Small intestine (tissue), 7 donors: Measurements from ENCODE around the gene PPM1F. TPM values are rescaled to one million over a fixed set of nuclear protein-coding genes. Genes with fewer than 3 reads are reported as not detected.

Experiments
- DNase-seq, 2 donors: peaks; one replicate each; pipeline versions ENCODE4 v3.0.0 to v3.0.0-alpha.2; 2013
- FAIRE-seq: peaks from 2 replicates; lab custom pipeline; 2012; peaks lifted over from hg19 to GRCh38; lab: Jason Lieb, UNC
- H3K27ac ChIP-seq, 3 donors: one replicate each; pipeline ENCODE4 v1.5.1; 2013; ENCODE audit warnings: low read length in 2 of 3, mild to moderate bottlenecking in 2 of 3, control low read depth in 1 of 3, inconsistent platforms in 1 of 3, low read depth in 1 of 3, moderate library complexity in 1 of 3
- H3K27me3 ChIP-seq, 3 donors: one replicate each; pipeline ENCODE4 v1.6.1; 2013; ENCODE audit warnings: low read length in 3 of 3, inconsistent platforms in 1 of 3; ENCODE audit not compliant: control insufficient read depth in 3 of 3, insufficient read depth in 3 of 3
- H3K36me3 ChIP-seq, 3 donors: one replicate each; pipeline ENCODE4 v1.6.1; 2013; ENCODE audit warnings: low read length in 3 of 3, inconsistent platforms in 1 of 3, low read depth in 1 of 3, mild to moderate bottlenecking in 1 of 3, moderate library complexity in 1 of 3; ENCODE audit not compliant: control insufficient read depth in 3 of 3, insufficient read depth in 2 of 3
- H3K4me1 ChIP-seq, 3 donors: one replicate each; pipeline ENCODE4 v1.6.1; 2013; ENCODE audit warnings: low read length in 2 of 3, inconsistent platforms in 1 of 3, low read depth in 1 of 3, mild to moderate bottlenecking in 1 of 3, moderate library complexity in 1 of 3; ENCODE audit not compliant: control insufficient read depth in 3 of 3, insufficient read depth in 2 of 3
- H3K4me3 ChIP-seq, 3 donors: one replicate each; pipeline ENCODE4 v1.5.1; 2013; ENCODE audit warnings: low read length in 3 of 3, control low read depth in 1 of 3, inconsistent platforms in 1 of 3, low read depth in 1 of 3, mild to moderate bottlenecking in 1 of 3, moderate library complexity in 1 of 3
- H3K9me3 ChIP-seq, 2 donors: one replicate each; pipeline ENCODE4 v1.6.1; 2013; ENCODE audit warnings: low read depth in 1 of 2, low read length in 1 of 2; ENCODE audit not compliant: control insufficient read depth in 2 of 2, insufficient read depth in 1 of 2
- WGBS, 3 donors: extraction: QIAGEN DNeasy Blood & Tissue Kit; methylation state at CpG; one replicate each; pipeline ENCODE4 v1.1.7; 2013; 5-methylcytosine and 5-hydroxymethylcytosine counted together
- polyA plus RNA-seq, 4 donors: library from polyadenylated mRNA; stranded (reverse) in 3 of 4; unstranded in 1 of 4; fragments of 200-250 nt in 3 of 4; fragments of 120-200 nt in 1 of 4; gene quantifications; one replicate each; pipeline versions ENCODE4 v1.2.1 to v1.2.3, GENCODE V29; 2013
- donor health status: healthy with polysubstance abuse.
- donor health status: control.
- donor health status: control.
- donor health status: Bipolar disorder and iron deficiency.
- donor health status: healthy.

The PPM1F gene
- polyA plus RNA-seq, 4 donors = 1.8 to 16.7 (median 9.9) TPM

DNA sequence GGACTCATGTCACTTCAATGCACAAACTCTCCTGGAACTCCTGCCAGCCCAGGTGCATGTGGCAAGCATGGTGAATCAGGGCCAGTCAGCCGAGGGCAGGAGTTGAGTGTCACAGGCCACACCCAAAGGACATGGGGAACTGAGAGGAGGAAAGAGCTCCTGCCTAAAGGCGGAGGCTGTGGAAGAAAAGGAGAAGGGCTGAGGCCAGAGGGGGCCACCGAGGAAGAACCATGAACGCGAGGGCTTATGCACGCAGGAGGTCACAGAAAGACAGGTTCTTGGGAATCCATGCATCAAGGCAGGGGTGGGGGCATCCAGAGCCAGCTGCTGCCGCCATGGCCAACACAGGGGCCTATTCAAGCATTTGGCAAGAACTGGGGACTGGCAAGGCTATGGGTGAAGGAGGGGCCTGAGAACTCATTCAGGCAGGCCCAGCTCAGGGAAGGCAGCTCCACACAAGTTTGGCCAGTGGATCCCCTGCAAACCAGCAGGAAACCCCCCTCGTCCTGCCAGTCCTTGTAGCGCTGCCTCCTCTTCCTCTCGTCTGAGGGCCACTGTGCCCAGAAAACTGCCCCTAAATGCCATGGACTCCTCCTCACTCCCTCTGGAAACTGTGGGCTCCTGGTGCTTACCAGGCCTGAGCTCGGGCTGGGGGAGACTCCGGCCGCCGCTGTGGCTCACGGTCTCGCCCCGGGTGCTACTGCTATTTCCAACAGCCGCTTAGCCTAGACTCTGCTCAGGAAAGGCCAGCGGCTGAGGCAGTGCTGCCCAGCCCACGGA lies 15.4 kb downstream of the PPM1F start:
- no peak for FAIRE-seq

DNA sequence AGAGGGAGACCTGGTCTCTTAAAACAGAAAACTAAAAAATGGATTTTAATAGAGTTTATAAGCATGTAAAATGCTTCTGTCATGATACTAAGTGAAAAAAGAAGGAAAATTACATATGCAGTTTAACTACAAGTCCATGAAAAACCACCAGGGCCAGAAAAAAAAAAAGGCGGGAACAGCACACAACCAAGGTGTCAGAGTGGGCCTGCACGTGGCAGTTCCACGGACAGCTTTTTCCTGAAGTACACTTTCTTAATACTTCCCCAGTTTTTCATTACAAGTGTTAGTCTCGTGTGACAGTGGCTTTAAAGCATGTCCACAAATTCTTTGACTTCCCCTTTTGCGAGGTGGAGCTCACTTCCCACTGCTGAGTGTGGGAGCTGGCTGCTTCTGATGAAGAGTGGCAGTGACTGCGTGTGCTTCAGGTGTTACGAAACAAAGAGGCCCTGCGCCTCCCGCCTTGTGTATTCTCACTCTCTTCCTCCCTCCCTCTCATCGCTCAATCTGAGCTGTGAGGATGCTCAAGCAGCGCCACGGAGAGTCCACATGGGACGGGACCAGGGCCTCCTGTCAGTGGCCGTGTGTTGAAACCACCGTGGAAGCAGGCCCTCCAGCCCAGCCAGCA lies 16.4 kb downstream of the PPM1F start:
- Histone ChIP-seq H3K4me3 (no peak overlapping the region), H3K4me1 (peaks cover 0 to 14% (median 4%) of the 10 kb centered on the region in 3 donors), H3K27me3 (no peaks in the 10 kb centered on the region), H3K27ac (peak overlapping the region in 1 of 3 donors; percentile 95), H3K36me3 (peaks cover 0 to 53% (median 6%) of the 10 kb centered on the region in 3 donors), H3K9me3 (no peaks in the 10 kb centered on the region)
- DNase-seq (no peak), FAIRE-seq (no peak)
- 80 to 93% (median 92%) methylated on average over 15 of the region's 15 CpGs for WGBS, 3 donors

More for the DNA sequence above, 15.4 kb downstream of the PPM1F start:
- WGBS, 3 donors = 67 to 79% (median 74%) methylated on average over 19 to 20 of the region's 20 CpGs
- Histone ChIP-seq H3K36me3 (peaks cover 0 to 56% (median 6%) of the 10 kb centered on the region in 3 donors), H3K27ac (peak overlapping the region; percentile 12 to 95 (median 83)), H3K4me1 (peaks cover 0 to 14% (median 4%) of the 10 kb centered on the region in 3 donors), H3K9me3 (no peaks in the 10 kb centered on the region), H3K27me3 (no peaks in the 10 kb centered on the region), H3K4me3 (peak overlapping the region in 1 of 3 donors; percentile 60)
- peak in 1 of 2 donors; percentile 43 for DNase-seq

DNA sequence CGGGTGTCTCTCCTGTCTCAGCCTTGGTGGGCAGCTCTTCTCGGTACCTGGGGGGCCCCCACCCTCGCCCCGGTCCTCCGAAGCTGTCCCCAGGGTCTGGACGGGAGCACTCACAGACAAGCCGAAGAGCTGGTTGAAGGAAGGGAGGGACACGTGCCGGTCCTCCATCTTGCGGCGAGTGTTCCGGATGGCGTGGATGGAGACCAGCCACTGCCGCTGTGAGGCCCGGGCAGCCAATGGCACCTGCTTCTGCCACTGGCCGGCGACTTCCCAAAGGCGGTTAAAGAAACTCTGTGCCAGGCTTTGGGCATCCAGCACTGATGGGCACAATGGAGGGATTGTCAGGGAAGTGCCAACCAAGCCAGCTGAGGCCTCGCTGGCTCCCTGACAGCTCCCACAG lies 18.7 kb downstream of the PPM1F start:
- Histone ChIP-seq H3K27me3 (no peaks in the 10 kb centered on the region), H3K27ac (no peak overlapping the region), H3K4me1 (peaks cover 0 to 12% (median 4%) of the 10 kb centered on the region in 3 donors), H3K9me3 (no peaks in the 10 kb centered on the region), H3K4me3 (no peak overlapping the region), H3K36me3 (peaks cover 2 to 54% (median 6%) of the 10 kb centered on the region in 3 donors)
- FAIRE-seq (no peak), DNase-seq (no peak)
- 95 to 98% (median 97%) methylated on average over 18 to 19 of the region's 19 CpGs for WGBS, 3 donors

DNA sequence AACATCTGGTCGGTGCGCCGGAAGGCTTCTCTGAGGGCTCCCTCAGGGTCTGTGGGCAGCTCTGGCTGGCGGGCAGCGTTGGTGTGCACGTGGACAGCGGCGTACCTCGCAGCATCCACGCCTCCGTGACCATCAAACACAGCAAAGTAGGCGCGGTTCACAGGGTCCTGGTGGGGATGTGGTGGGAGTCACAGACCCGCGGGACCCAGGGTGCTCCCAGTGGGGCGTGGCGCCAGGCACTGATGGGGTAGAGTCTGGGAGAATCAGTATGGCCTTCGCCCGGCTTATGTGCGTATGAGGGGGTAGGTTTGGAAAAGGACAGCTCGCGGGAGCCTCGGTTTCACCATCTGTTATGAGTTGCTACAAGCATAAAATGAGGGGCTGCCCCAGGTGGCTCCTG lies 19.2 kb downstream of the PPM1F start:
- H3K36me3 ChIP-seq = peaks cover 2 to 56% (median 6%) of the 10 kb centered on the region in 3 donors
- no peak for FAIRE-seq
- WGBS, 3 donors = 95% methylated on average over 23 of the region's 23 CpGs

GRCh38 chr22:21932347-21932746 lies 20.3 kb downstream of the PPM1F start:
- Histone ChIP-seq H3K4me1 (peaks cover 0 to 4% (median 3%) of the 10 kb centered on the region in 3 donors), H3K27me3 (no peaks in the 10 kb centered on the region), H3K36me3 (peaks cover 2 to 64% (median 6%) of the 10 kb centered on the region in 3 donors), H3K27ac (no peak overlapping the region), H3K9me3 (no peaks in the 10 kb centered on the region), H3K4me3 (no peak overlapping the region)
- DNase-seq (no peak), FAIRE-seq (no peak)
- 93 to 95% (median 95%) methylated on average over 3 of the region's 3 CpGs for WGBS, 3 donors

More for the DNA sequence above, 19.2 kb downstream of the PPM1F start:
- Histone ChIP-seq H3K4me1 (peaks cover 0 to 8% (median 4%) of the 10 kb centered on the region in 3 donors), H3K4me3 (no peak overlapping the region), H3K27me3 (no peaks in the 10 kb centered on the region), H3K27ac (no peak overlapping the region), H3K9me3 (no peaks in the 10 kb centered on the region)
- DNase-seq = no peak

DNA sequence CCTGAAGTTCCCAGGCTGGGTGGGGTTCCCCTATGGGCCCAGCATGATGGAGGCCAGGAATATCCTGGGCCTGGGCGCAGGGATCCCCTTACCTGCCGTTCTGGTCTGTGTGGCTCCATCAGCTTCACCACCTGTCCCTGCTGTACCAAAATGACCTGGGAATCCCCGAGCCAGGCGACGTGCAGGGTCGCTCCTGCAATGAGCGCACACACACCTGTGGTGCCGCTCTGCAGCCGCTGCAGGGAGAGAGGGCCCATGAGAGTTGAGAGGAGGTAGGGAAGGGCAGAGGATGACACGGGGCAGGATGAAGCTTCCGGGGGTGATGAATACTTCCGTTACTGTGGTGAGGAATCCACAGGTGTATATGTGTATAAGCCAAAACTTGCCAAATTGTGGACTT lies 21.6 kb downstream of the PPM1F start:
- DNase-seq = no peak
- H3K4me3 ChIP-seq = no peak overlapping the region
- peaks cover 2 to 71% (median 6%) of the 10 kb centered on the region in 3 donors for H3K36me3 ChIP-seq
- H3K27me3 ChIP-seq = no peaks in the 10 kb centered on the region
- FAIRE-seq = no peak
- no peaks in the 10 kb centered on the region for H3K4me1 ChIP-seq
- H3K27ac ChIP-seq = no peak overlapping the region
- WGBS, 3 donors = 90 to 99% (median 94%) methylated on average over 12 of the region's 12 CpGs
- H3K9me3 ChIP-seq = no peaks in the 10 kb centered on the region

DNA sequence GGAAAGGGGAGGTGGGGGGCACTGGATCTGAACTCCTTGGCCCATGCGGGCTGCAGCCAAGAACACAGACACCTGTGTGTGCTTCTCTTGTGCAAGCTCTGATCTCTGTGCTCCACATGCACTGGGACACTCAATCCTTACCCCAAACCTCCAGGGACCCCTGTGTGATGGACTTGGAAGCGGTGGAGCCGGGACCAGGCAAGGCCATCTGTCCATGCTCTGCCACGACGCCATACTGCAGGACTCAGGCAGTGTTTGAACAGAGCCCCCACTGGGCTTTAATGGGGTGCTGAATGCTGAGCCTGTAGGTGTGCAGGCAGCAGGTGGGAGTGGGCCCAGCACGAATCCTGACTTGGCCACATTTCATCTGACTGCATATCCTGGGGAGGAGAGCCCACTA lies 23.4 kb downstream of the PPM1F start:
- Histone ChIP-seq H3K9me3 (no peaks in the 10 kb centered on the region), H3K27ac (no peak overlapping the region), H3K4me3 (no peak overlapping the region), H3K4me1 (no peaks in the 10 kb centered on the region), H3K27me3 (no peaks in the 10 kb centered on the region), H3K36me3 (peaks cover 2 to 74% (median 6%) of the 10 kb centered on the region in 3 donors)
- FAIRE-seq = no peak
- no peak for DNase-seq
- WGBS, 3 donors = 92 to 99% (median 92%) methylated on average over 6 of the region's 6 CpGs

DNA sequence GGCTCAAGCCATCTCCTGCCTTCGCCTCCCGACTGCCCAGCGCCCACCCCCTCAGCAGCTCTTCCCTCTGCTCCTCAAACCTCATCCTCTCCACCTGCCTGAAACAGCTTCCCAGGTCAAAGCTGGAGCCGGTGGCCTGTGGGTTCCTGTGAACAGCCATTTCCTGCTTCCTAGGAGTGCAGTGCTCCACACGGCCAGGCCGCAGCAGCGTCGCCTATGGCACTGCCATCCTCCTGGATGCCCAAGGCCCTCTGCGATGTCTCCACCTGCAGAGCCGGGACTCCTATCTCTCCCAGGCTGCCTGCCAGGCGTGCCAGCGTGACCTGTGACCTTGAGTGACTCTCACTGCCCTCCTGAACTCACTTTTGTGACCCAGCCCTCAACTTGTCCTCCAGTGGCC lies 24.6 kb downstream of the PPM1F start:
- H3K27me3 ChIP-seq = no peaks in the 10 kb centered on the region
- no peaks in the 10 kb centered on the region for H3K4me1 ChIP-seq
- H3K27ac ChIP-seq = no peak overlapping the region
- H3K4me3 ChIP-seq = no peak overlapping the region
- no peaks in the 10 kb centered on the region for H3K9me3 ChIP-seq
- no peak for FAIRE-seq
- WGBS, 3 donors = 65 to 77% (median 68%) methylated on average over 12 of the region's 12 CpGs
- DNase-seq = peak in 1 of 2 donors; percentile 18
- H3K36me3 ChIP-seq = peaks cover 2 to 69% (median 6%) of the 10 kb centered on the region in 3 donors
